ENCODE results near the gene PLEKHG4B. TPM values are rescaled to one million over a fixed set of nuclear protein-coding genes. Genes with fewer than 3 reads are reported as not detected.
A peak's percentile ranks its signal among the peaks of the same experiment; 100 is the strongest.

PLEKHG4B gene
- total RNA-seq, 1 donor from 2014 or later: 3.3 TPM

DNA sequence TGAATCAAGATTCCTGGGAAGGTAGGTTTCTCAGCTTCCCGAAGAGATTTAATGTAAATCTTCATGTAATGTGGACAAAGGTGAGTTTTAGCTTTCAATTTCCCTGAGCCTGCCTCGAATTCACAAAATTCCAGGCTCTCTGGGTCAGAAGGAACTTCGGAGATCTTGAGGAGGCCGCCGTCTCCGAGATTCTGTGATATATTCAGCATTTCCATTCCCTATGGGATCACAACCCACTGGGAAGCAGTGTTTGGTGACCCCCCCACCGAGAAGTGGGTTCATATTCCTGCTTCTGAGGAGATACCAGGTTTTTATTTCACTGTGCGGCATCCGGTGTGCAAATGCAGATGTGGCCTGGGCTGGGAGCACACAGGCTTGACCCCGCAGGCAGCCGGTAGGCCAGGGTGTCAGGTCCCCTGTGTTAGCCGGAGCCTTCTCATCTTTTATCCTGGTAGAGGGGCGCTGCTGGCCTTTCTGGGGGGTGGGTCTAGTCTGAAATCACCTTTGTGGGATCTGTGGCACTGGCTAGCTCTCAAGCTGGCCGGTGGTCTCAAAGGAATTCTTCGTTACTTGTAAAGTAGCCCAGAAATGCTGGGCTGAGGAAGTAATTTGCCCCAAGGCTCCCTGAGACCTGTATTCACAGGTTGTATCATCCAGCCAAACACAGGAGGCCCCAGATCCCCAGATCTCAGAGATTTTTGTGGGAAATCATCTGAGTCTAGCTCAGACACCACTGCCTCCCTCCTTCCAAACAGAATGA lies 1.4 kb downstream of the PLEKHG4B start:
- no peak for DNase-seq

DNA sequence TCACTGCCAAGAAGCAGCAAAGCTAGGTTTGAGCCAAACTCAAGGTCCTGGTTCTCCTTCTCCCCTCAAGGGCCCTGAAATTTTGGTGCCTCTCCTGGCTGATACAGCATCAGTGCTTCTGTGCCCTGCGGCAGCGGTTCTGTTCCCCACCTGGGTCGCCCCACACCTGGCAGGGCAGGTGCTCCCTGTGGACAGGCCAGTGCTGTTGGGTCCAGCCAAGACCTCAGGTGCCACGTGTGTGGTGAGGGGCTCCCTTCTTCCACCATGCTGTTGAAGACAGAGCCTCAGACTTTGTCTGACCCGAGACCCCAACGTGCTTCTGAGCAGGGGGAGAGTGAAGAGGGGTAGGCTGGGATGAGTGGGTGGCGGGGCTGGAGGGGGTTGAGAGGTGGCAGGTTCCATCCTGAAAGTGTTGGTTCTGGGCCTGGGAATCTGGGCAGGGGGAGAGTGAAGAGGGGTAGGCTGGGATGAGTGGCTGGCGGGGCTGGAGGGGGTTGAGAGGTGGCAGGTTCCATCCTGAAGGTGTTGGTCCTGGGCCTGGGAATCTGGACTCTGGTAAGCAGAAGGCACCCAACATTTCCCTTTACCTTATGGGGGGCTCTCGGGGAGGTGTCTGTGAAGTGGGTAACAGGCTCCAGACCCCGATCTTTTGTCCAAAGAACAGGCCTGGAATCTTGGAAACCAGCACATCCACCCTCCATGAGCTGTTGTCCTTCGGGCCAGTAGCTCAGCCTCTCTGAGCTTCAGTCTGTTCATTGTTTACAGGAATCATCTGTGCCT lies 2.3 kb downstream of the PLEKHG4B start:
- no peak for DNase-seq

DNA sequence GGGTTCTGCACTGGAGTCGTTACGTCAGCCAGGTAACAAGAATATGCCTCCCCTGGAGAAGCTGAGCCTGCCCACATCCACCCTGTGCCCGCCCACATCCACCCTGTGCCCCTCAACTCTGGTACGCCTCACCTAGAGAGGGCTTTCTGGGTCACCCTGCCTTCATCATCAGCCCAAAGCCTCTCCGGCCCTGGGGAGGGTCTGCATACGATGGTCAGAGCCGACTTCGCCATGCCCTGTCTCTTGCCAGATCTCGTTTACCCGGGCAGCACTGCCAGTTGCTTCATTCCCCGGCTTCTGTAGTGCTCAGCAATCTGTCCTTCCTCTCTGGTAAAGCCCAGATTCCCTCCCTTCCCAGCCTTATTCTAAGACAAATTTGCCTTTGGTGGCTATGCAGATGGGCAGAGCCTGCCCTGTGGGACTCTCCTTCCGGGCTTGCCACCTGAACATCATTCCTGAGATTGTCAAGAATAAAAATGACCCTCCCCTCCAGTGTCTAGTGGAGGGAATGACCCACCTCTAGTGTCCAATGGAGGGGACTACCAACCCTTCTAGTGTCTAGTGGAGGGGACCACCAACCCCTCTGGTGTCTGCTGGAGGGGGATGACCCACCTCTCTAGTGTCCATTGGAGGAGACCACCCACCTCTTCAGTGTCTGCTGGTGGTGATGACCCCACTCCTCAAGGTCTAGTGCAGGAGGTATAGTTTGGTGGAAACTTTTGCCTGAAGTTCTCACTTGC lies 3.4 kb downstream of the PLEKHG4B start:
- DNase-seq: no peak

DNA sequence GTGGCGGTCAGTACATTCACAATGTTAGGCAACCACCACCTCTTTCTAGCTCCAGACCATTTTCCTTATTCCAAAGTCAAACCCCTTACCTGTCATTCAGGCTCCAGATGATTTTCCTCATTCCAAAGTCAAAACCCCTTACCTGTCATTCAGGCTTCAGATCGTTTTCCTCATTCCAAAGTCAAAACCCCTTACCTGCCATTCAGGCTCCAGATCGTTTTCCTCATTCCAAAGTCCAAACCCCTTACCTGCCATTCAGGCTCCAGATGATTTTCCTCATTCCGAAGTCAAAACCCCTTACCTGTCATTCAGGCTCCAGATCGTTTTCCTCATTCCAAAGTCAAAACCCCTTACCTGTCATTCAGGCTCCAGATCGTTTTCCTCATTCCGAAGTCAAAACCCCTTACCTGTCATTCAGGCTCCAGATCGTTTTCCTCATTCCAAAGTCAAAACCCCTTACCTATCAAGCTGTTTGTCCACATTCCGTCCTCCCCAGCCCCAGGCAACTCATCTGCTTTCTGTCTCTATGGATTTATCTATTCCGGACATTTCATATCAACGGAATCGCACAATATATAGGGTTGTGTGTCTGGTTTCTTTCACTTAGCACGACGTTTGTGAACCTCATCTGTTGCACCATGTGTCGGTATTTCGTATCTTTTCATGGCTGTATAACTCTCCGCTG lies 5.2 kb downstream of the PLEKHG4B start:
- DNase-seq: no peak

DNA sequence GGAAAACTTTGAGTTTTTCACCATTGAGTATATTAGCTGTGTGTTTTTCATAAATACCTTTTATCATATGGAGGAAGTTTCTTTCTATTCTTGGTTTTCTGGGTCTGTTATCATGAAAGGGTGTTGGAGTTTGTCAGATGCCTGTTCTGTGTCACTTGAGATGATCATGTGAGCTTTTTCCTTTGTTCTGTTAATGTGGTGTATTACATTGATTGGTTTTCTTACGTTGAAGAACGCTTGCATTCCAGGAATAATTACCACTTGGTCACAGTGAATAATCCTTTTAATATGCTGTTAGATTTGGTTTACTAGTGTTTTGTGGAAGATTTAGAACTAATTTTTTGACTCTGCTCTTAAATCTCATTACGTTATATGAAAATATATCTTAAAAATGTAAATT lies 7.8 kb downstream of the PLEKHG4B start:
- DNase-seq: no peak

DNA sequence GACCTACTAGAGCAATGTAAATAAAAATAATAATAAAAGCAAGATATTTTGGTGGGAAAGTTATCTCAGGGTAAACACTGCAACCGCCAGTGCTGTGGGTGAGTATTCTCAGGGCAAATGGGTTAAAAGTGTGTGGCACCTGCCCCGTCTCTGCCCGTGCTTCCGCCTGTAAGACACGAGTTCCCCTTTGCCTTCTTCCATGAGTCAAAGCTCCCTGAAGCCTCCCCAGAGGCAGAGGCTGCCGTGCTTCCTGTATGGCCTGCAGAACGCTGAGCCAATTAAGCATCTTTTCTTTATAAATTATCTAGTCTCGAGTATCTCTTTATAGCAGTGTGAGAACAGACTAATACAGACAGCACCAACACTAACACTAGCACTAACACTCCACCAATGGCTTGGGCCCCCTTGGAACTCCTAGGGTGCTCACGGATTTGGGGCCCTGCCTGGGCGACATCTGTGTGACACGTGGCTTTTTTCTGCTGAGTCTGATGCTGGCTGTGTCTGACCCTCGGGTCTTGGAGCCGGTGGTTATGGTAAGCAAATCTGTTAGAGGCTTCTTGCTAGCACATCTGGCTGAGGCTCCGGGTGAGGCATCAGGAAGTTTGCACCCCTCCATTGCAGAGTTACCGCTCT lies 10.6 kb downstream of the PLEKHG4B start:
- no peak for DNase-seq

DNA sequence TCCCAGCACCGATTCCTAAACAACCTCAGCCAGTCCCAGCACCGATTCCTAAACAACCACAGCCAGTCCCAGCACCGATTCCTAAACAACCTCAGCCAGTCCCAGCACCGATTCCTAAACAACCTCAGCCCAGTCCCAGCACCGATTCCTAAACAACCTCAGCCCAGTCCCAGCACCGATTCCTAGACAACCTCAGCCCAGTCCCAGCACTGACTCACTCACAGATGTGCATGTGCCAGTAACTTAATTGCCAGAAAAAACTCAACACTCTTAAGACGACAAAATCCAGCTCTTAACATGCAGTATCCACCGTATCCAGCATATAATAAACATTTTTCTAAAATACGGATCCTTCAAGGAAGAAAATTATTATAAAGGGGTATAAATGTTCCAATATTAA lies 12.1 kb downstream of the PLEKHG4B start:
- DNase-seq: peak; percentile 55

DNA sequence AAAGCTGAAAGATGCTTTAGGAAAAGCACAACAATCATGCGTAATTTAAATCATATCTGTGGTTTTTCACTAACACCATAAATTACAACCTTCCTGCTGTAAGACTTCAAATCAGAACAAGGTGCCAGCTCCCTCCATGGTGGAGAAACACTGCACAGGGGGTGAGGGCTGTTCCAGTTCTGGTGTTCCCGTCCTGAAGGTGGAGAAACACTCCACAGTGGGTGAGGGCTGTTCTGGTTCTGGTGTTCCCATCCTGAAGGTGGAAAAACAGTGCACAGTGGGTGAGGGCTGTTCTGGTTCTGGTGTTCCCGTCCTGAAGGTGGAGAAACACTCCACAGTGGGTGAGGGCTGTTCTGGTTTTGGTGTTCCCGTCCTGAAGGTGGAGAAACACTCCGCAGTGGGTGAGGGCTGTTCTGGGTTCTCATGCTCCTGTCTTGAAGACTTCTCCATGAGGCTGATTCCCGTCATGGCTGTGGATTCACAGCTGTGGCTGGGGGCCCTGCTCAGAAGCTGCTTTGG lies 12.9 kb downstream of the PLEKHG4B start:
- DNase-seq: no peak

DNA sequence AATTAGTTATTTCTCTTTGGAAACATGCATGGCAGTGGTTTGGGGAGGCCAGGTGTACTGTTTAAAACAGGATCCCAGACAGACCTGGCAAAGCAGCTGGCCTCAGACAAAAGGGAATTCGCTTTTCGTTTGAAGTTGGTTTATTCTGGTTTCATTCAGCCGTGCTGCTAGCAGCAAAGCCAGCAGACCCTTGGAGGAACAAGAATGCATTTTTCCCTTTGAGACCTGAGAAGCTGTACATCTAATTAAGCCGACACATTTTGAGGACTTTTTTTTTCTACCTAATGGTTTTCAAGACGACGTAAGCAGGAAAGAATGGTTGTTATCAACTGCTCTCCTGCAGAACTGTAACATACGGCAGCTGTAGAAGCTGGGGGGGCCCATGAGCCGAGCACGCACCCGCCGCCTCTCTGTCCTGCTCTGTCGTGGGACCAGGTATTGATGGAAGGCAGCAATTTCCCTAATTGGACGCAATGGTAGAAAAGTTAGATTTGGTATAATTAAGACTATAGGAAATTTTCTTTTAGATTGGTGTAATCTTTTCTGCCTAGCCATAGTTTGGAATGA lies 13.6 kb downstream of the PLEKHG4B start:
- peak; percentile 30 for DNase-seq

DNA sequence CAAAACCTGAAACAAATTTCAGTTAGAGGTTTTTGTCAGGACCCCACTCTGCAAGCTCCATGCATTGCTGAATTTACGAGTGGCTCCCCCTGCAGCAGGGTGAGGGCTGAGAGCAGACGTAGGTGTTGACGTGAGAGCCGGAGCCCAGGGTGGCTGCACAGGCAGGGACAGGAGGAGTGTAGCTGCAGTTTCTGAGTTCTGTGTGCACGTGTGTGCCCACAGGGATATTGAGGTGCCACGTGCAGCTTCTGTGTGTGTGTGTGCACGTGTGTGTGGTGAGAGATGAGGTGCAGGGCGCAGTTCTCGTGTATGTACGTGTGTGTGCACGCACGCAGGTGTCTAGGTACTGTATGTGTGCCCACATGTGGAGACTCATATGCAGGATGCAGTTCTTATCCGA lies 14.6 kb downstream of the PLEKHG4B start:
- DNase-seq: no peak

DNA sequence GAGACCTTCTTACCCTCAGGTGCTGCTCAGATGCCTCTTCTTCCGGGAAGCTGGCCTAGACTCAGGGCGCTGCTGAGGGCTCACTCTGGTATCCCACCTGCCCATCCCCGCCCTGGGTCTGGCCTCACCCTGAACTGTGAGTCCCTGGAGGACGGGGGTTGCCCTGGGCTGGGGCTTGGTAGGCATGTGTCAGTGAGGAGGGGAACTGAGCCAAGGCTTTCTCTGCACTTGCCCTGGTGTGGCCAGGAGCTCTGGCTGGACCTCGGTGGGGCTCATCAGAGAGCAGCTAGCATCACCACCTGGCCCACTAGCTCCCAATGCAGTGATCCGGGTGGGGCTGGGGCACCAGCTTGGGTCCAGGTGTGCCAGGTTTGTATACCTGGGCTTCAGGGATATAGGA lies 15.6 kb downstream of the PLEKHG4B start:
- DNase-seq: no peak

DNA sequence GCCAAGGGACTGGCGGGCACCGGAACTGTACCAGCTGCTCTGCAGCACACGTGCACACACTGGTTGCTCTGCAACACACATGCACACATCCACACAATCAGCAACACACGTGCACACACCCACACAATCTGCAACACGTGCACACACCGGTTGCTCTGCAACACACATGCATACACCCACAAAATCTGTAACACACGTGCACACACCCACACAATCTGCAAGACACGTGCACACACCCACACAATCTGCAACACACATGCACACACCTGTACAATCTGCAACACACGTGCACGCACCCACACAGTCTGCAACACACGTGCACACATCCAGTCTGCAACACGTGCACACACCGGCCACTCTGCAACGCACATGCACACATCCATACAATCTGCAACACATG lies 17.9 kb downstream of the PLEKHG4B start:
- DNase-seq: no peak

DNA sequence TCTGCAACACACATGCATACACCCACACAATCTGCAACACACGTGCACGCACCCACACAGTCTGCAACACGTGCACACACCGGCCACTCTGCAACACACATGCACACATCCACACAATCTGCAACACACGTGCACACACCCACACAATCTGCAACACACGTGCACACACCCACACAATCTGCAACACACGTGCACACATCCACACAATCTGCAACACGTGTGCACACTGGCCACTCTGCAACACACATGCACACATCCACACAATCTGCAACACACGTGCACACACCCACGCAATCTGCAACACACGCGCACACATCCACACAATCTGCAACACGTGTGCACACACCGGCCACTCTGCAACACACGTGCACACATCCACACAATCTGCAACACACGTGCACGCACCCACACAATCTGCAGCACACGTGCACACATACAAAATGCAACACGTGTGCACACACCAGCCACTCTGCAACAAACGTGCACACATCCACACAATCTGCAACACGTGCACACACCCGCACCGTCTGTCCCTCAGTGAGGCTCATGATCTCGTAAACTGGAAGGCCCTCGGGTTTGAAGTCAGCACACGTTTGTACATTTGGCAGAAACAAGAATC lies 18.4 kb downstream of the PLEKHG4B start:
- no peak for DNase-seq

DNA sequence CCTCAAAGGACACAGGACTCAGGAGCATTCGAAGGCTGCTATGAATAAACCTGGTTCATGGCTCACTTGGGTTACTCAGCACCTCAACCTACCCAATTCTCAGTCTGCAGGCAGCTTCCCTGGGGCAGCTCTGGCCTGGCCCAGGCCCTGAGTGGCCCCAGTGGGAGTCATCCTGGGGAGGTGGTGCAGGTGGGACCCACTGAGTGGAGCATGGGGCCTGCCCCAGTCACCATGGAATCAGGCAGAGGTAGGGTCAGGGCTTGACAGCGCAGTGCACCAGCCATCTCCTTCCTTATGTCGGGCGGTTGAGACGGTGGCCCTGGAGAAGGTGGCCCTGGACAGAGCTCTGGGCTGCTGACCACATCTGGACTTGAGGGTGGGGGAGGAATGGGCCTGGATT lies 19.2 kb downstream of the PLEKHG4B start:
- DNase-seq: no peak

DNA sequence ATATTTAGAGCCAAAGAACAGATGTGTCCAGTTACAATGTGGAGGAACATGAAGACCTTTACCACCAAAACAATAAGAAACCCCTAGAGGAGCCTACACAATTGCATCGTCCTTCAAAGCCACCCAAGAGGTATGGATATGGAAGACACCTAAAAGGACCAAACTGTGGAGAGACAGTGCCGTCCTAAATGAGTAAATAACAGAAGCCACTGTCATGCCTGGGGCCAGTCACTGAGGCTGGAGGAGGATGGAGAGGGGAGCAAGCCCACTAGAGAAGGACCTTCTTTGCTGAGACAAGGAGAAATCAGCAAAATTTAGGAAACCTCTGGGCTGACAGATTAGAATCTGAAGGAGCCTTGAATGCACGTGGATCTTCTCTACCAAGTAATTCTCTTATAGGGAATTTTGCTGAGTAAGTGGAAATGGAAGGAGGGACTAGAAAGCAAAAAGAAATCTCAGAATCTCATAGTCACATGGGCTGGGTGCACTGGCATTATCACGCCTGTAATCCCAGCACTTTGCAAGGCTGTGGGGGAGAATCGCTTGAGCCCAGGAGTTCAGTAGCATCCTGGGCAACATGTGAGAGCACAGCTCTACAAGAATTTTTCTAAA lies 27.6 kb downstream of the PLEKHG4B start:
- no peak for DNase-seq

DNA sequence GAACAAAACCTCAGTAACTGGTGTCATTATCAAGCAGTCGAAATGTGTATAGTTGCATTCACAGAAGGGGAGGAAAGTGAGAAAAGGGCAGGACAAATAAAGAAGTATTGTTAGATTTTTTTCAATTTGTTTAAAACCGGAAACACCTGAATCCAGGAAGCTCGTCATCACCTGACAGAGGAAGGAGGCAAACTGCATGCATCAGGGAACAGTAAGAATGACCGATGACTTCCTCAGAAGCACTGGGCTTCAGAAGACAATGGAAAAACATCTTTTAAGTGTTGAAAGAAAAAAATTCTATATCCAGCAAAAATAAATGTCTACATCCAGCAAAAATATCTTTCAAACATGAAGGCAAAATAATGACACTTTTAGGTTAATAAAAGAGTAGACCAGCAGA lies 29.5 kb downstream of the PLEKHG4B start:
- DNase-seq: no peak

DNA sequence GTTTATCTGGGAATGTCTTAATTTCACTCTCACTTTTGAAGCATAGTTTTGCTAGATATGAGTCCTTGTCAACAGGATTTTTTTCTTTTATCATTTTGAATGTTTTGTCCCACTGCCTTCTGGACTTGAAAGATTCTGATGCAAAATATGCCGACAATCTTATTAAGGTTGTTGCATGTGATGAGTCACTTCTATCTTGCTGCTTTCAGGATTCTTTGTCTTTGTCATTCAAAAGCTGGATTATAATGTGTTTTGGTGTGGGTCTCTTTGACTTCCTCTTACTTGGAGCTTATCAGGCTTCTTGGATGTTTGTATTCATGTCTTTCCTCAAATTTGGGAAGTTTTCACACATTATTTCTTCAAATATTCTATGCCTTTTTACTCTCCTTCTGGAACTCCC lies 33.8 kb downstream of the PLEKHG4B start:
- no peak for DNase-seq

DNA sequence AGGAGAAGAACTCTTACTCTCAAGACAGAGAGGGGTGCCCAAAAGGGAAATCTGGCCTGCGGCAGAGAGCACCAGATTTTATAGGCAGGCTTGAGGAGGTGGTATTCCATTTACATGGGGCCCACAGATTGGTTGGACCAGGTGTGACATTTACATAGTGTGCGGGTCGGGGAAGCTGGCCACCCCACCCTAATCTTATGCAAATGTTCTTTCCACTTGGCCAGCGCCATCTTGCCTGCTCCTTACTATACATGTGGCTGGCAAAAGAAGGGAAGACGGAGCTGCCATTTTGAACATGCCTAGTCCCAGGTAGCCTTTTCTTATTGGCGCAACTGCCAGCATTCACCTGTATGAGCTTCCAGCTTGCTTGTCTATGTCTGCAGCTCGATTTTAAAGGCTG lies 34.8 kb downstream of the PLEKHG4B start:
- no peak for DNase-seq

DNA sequence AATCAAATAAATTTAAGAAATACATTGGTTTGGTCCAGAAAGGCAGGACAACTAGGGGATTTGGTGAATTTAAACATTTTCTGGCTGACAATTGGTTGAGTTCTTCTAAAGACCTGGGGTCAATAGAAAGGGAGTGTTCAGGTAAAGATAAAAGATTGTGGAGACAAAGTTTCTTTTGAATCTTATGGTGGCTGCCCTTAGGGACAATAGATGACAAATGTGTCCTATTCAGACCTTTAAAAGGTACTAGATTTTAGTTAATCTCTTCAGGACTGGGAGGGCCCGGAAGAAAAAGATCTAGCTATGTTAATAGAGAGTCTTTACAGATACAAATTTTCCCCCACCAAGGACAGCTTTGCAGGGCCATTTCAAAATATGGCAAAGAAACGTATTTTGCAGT lies 35.9 kb downstream of the PLEKHG4B start:
- DNase-seq: no peak

DNA sequence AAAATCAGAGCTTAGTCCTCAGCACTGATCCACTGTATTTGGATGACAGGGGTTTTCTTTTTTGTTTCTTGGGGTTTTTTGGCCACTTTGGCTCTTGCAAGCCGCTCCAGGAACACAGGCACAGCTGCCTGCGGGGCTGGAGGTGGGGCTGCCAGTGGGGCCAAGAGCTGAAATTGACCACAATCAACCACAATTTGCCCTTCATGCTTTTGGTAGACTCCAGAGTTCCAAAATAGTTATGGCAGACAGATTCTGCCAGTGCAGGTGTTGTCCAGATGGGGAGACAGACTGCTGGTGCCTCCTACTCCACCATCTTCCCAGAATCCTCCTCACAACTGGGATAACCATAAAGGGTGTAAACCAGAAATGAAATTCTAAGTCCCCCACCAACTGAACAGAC lies 36.5 kb downstream of the PLEKHG4B start:
- no peak for DNase-seq

DNA sequence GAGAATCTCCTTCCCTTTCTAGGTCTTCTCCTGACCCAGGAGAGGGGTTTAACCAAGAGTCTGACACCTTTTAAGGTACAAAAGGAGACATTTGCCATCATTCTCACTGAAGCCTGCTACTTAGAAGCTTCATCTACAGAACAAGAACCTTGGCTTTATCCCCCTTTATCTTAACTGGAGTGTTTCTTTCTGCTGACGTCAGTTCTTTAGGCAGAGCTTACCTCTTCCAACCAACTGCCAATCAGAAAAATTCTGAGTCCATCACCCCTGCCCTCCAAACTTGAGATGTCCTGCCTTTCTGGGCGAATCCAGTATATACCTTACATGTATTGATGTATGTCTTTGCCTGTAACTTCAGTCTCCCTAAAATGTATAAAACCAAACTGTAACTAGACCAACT lies 37.2 kb downstream of the PLEKHG4B start:
- no peak for DNase-seq

All from tongue (tissue), 2 donors.